Erythroblast (primary cell): ENCODE measurements around the gene ZBTB17.

Experiments
- GATA1 ChIP-seq: IDR thresholded peaks from 2 replicates; pipeline ENCODE4 v1.6.1; 2011; ENCODE audit warnings: low read depth, mild to moderate bottlenecking, control low read depth, low read length, moderate library complexity
- POLR2A ChIP-seq: IDR thresholded peaks from 2 replicates; pipeline ENCODE4 v1.6.1; 2011; ENCODE audit warnings: mild to moderate bottlenecking, low read length

DNA sequence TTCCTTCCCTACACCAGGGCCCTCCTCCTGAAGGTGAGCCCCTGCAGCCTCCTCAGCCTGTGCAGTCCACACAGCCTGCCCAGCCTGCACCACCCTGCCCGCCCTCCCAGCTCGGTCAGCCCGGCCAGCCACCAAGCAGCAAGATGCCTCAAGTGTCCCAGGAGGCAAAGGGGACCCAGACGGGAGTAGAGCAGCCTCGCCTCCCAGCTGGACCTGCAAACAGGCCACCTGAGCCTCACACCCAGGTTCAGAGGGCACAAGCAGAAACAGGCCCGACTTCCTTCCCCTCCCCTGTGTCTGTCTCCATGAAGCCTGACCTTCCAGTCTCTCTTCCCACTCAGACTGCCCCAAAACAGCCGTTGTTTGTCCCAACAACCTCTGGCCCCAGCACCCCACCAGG is 38.8 kb downstream of the ZBTB17 start:
- TF ChIP-seq POLR2A (no peak), GATA1 (no peak)
